Ovary (tissue), 9 donors: ENCODE results near the gene DTHD1. TPM values are rescaled to one million over a fixed set of nuclear protein-coding genes. Genes with fewer than 3 reads are reported as not detected.

Source experiments
- DNase-seq, 5 donors: peaks; one replicate each; pipeline ENCODE4 v3.0.0-alpha.2; 2019 to 2020
- H3K27ac ChIP-seq, 2 donors: fragments of 200-600 bp; one replicate each; pipeline versions ENCODE4 v1.5.1 to v1.8.0; 2019 to 2022
- H3K27me3 ChIP-seq: fragments of 200-600 bp; one replicate; pipeline ENCODE4 v1.8.0; 2022
- H3K36me3 ChIP-seq: fragments of 200-600 bp; sonication (generic); one replicate; pipeline ENCODE4 v1.5.1; 2019
- H3K4me1 ChIP-seq: one replicate; pipeline ENCODE4 v1.8.1; 2013; ENCODE audit warnings: mild to moderate bottlenecking, moderate library complexity; ENCODE audit not compliant: insufficient read depth
- H3K4me3 ChIP-seq: fragments of 200-600 bp; sonication (generic); one replicate; pipeline ENCODE4 v1.5.1; 2017
- H3K9me3 ChIP-seq, 2 donors: fragments of 200-600 bp in 1 of 2; sonication (generic) in 1 of 2; one replicate each; pipeline versions ENCODE4 v1.5.1 to v1.8.1; 2013 to 2019; ENCODE audit warnings: mild to moderate bottlenecking in 1 of 2, moderate library complexity in 1 of 2
- CTCF ChIP-seq, 3 donors: fragments of 450-650 bp in 2 of 3; fragments of 200-600 bp in 1 of 3; IDR thresholded peaks; one replicate each; pipeline versions ENCODE4 v1.5.1 to v1.8.0; 2016 to 2022; ENCODE audit warnings: antibody characterized with exemption in 3 of 3, mild to moderate bottlenecking in 1 of 3
- EP300 ChIP-seq: sonication (generic); formaldehyde crosslinking; IDR thresholded peaks from one replicate; pipeline ENCODE4 v1.6.1; 2017; ENCODE audit warnings: antibody characterized with exemption
- POLR2A ChIP-seq: fragments of 450-650 bp; IDR thresholded peaks from one replicate; pipeline ENCODE4 v1.6.1; 2017; ENCODE audit warnings: antibody characterized with exemption, mild to moderate bottlenecking, moderate library complexity
- WGBS, 3 donors: extraction: QIAGEN DNeasy Blood & Tissue Kit in 1 of 3; methylation state at CpG; one replicate each; pipeline versions ENCODE4 v1.1.5 to v1.1.7; 2013 to 2017; 5-methylcytosine and 5-hydroxymethylcytosine counted together
- intact Hi-C, 4 donors: fragments of 100-400 bp; cut with DNase I; formaldehyde crosslinking; loops; one replicate each; pipeline versions ENCODE4 v1.11.0 to v1.15.1; 2022 to 2023
- polyA plus RNA-seq, 2 donors: library from polyadenylated mRNA; stranded (reverse); fragments of 200-250 nt in 1 of 2; fragments of 350-450 nt in 1 of 2; fragmentation: Illumina TruSeq in 1 of 2; extraction: RNeasy Lipid Tissue Mini Kit (QIAGEN cat#74804) in 1 of 2; gene quantifications; one replicate each; pipeline ENCODE4 v1.2.3, GENCODE V29; 2013 to 2014
- total RNA-seq, 7 donors: library from RNA; depleted of rRNA in 2 of 7; stranded (reverse); fragments of >200 nt in 2 of 7; fragmentation: NEBNext Ultra II Directional in 3 of 7; extraction: Animal tissue kit (Norgen Biotek cat#: 25700) in 3 of 7; gene quantifications; one replicate each; pipeline versions ENCODE4 v1.1.0 to v1.2.4, GENCODE V29; 2016 to 2023
- donor health status: DM: no; HTN: no; CAD: no; lungs with moderate emphysema.
- donor health status: DM: no; HTN: no; CAD: no.
- donor health status: Bipolar disorder and iron deficiency.
- donor health status: DM: yes; HTN: yes; CAD: no.
- donor health status: DM: no; HTN: no; CAD: no.
- donor health status: DM: yes; HTN: yes; CAD: no.

Gene DTHD1
- total and polyA plus RNA-seq, 9 donors = 0.04 to 14.8 (median 0.99) TPM; not detected in 2

DNA sequence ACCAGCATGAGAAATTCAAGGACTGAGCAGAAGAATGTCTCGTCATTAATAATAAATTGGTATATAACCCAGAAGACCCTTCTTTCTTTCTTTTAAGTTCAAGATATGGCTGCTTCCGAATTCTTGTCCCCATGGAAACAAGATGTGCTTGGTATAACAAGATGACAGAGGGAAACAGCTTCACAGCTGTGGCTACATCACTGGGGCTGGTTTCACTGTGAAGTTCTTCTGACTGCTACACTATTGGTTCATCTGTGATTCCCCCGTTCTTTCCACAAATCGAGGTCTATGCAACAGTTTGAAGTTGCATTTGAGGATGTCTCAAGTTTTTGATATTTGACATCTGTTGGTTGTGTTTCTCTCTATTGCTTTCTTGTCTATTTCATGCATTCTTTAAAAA, 12.3 kb upstream of the DTHD1 start:
- Histone ChIP-seq H3K27ac (no peak overlapping the region), H3K4me3 (no peak overlapping the region), H3K36me3 (no peaks in the 10 kb centered on the region), H3K4me1 (no peaks in the 10 kb centered on the region), H3K27me3 (no peaks in the 10 kb centered on the region), H3K9me3 (no peaks in the 10 kb centered on the region)
- no peak for DNase-seq
- intact Hi-C loops = no loop called here
- no peak for TF ChIP-seq POLR2A
- TF ChIP-seq EP300 = no peak
- TF ChIP-seq CTCF (IDR thresholded peaks at IDR 0.05) = no peak
- WGBS, 3 donors = 63 to 75% (median 65%) methylated on average over 4 of the region's 4 CpGs

DNA sequence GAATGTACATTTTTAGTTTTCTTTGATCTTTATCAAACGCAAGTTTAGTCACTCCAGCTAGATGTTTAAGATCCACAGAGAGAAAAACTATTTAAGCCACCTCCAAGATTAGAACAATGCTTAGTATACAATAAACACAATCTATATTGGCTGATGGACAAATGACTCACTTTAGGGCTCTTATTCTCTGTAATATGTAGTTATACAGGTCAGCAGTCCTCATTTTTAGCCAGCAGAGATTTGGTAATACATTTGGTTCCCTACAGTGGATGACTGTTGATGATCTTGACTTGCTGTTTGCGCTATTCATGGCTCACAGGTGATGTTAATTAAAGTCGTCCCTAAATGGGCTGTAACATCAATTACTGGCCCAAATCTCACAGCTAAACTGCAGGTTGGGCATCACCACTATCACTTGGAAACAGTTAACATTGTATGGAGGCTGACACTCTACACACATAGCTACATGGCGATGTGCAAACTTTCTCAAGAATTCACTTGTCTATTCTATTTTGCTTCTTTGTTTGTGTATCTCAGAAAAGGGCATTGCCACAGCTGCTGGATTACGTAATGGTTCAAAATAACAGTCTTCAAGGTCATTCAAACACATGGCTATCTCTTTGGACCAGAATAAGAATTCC, 11.8 kb upstream of the DTHD1 start:
- intact Hi-C loops = no loop called here
- no peak overlapping the region for H3K27ac ChIP-seq
- no peaks in the 10 kb centered on the region for H3K9me3 ChIP-seq
- no peak overlapping the region for H3K4me3 ChIP-seq
- no peaks in the 10 kb centered on the region for H3K4me1 ChIP-seq
- H3K36me3 ChIP-seq = no peaks in the 10 kb centered on the region
- WGBS, 3 donors = 40 to 57% (median 50%) methylated on average over 5 of the region's 5 CpGs
- H3K27me3 ChIP-seq = no peaks in the 10 kb centered on the region
- DNase-seq = no peak
- TF ChIP-seq CTCF (IDR thresholded peaks at IDR 0.05) (no peak), POLR2A (no peak), EP300 (no peak)

GRCh38 chr4:36273276-36273675, 8.1 kb upstream of the DTHD1 start:
- 85% methylated on average over 4 of the region's 4 CpGs for WGBS, 3 donors
- no peak for TF ChIP-seq CTCF (IDR thresholded peaks at IDR 0.05)
- no peak for TF ChIP-seq POLR2A
- TF ChIP-seq EP300 = no peak

DNA sequence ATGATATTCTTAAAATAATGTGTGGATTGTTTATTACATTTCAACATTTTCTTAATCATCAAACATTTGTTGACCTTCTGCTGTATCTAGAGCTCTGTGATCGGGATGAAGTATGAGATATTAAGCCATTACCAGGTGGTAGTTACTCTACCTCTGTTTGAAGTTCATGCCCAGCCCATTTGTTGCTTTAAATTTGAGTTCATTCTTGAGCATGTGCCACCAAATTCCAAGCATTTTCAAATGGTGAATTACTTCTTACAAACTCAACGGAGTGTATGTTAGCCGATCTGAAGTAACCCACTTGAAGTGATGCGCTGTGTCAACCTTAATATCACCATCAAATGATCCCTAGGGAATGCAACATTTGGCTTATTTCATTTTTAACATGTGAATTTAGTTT, 7.3 kb upstream of the DTHD1 start:
- H3K9me3 ChIP-seq = no peaks in the 10 kb centered on the region
- intact Hi-C loops = no loop called here
- WGBS, 3 donors = 68 to 84% (median 71%) methylated on average over 4 of the region's 4 CpGs
- TF ChIP-seq EP300 = no peak
- TF ChIP-seq POLR2A = no peak
- no peak for TF ChIP-seq CTCF (IDR thresholded peaks at IDR 0.05)
- H3K4me1 ChIP-seq = no peaks in the 10 kb centered on the region
- H3K4me3 ChIP-seq = no peak overlapping the region
- no peaks in the 10 kb centered on the region for H3K36me3 ChIP-seq
- no peak overlapping the region for H3K27ac ChIP-seq
- no peak for DNase-seq
- no peaks in the 10 kb centered on the region for H3K27me3 ChIP-seq

More at GRCh38 chr4:36273276-36273675, 8.1 kb upstream of the DTHD1 start:
- DNase-seq = no peak
- H3K27ac ChIP-seq = no peak overlapping the region
- no peaks in the 10 kb centered on the region for H3K9me3 ChIP-seq
- no peaks in the 10 kb centered on the region for H3K36me3 ChIP-seq
- intact Hi-C loops = no loop called here
- no peak overlapping the region for H3K4me3 ChIP-seq
- H3K27me3 ChIP-seq = no peaks in the 10 kb centered on the region
- H3K4me1 ChIP-seq = no peaks in the 10 kb centered on the region
